H1 (cell line): ENCODE results near the gene LINC01488. TPM values are rescaled to one million over a fixed set of nuclear protein-coding genes. Genes with fewer than 3 reads are reported as not detected.

Source experiments
- CTCF ChIA-PET: fragments of 300-600 bp; sonication (Branson Sonifier 250); formaldehyde crosslinking; loops from one replicate; lab custom pipeline; 2021; ENCODE audit not compliant: partially characterized antibody; lab: Charles Lee
- POLR2A ChIA-PET: fragments of 300-600 bp; sonication (Branson Sonifier 250); formaldehyde crosslinking; loops from one replicate; lab custom pipeline; 2021; ENCODE audit warnings: inconsistent platforms; ENCODE audit not compliant: partially characterized antibody; lab: Charles Lee
- DNase-seq, 2 experiments: peaks; one replicate each; pipeline versions ENCODE4 v3.0.0 to v3.0.0-alpha.2; 2010 to 2022; ENCODE audit warnings: low spot score in 2 of 2, low read depth in 1 of 2, mixed read lengths in 1 of 2
- FAIRE-seq: peaks from 2 replicates; lab custom pipeline; 2011; peaks lifted over from hg19 to GRCh38; lab: Jason Lieb, UNC
- H2AFZ ChIP-seq: 2 replicates; pipeline ENCODE4 v1.8.1; 2012; ENCODE audit warnings: low read length, inconsistent platforms
- H2AK5ac ChIP-seq: 2 replicates; pipeline ENCODE4 v1.6.1; 2013; ENCODE audit warnings: low read depth, low read length
- H2BK120ac ChIP-seq: replicated peaks from 2 replicates; pipeline ENCODE3; 2013; ENCODE audit warnings: low read depth, low read length, inconsistent platforms
- H2BK12ac ChIP-seq: 2 replicates; pipeline ENCODE4 v1.6.1; 2013; ENCODE audit warnings: low read depth, low read length
- H2BK15ac ChIP-seq: 2 replicates; pipeline ENCODE4 v1.6.1; 2013; ENCODE audit warnings: low read length
- H2BK20ac ChIP-seq: 2 replicates; pipeline ENCODE4 v1.6.1; 2013; ENCODE audit warnings: low read length
- H2BK5ac ChIP-seq: 2 replicates; pipeline ENCODE4 v1.6.1; 2013; ENCODE audit warnings: low read depth, low read length
- H3K14ac ChIP-seq: 2 replicates; pipeline ENCODE4 v1.6.1; 2013; ENCODE audit warnings: inconsistent platforms; ENCODE audit not compliant: insufficient read length
- H3K18ac ChIP-seq: 2 replicates; pipeline ENCODE4 v1.6.1; 2013; ENCODE audit warnings: low read length; ENCODE audit errors: extremely low read depth
- H3K23ac ChIP-seq: 2 replicates; pipeline ENCODE4 v1.6.1; 2013; ENCODE audit warnings: inconsistent platforms; ENCODE audit not compliant: insufficient read length
- H3K23me2 ChIP-seq: 2 replicates; pipeline ENCODE4 v1.6.1; 2013; ENCODE audit warnings: low read depth, low read length
- H3K27ac ChIP-seq: 2 replicates; pipeline ENCODE4 v1.6.1; 2011; ENCODE audit warnings: low read depth, low read length, inconsistent platforms
- H3K27me3 ChIP-seq, 4 experiments: replicated peaks in 1 of 4; 1 replicate in 1 of 4; 2 replicates in 3 of 4; pipeline versions ENCODE4 v1.6.1 to v1.8.1; 2011 to 2013; ENCODE audit warnings: low read length in 3 of 4, mild to moderate bottlenecking in 3 of 4, inconsistent platforms in 2 of 4, mixed read lengths in 2 of 4, moderate library complexity in 1 of 4; ENCODE audit not compliant: control insufficient read depth in 3 of 4, insufficient read depth in 3 of 4; ENCODE audit errors: extremely low read depth in 1 of 4
- H3K36me3 ChIP-seq, 4 experiments: 2 replicates each; pipeline versions ENCODE4 v1.6.1 to v1.8.1; 2011 to 2013; ENCODE audit warnings: mild to moderate bottlenecking in 4 of 4, low read length in 3 of 4, moderate library complexity in 2 of 4, control low read depth in 1 of 4, inconsistent platforms in 1 of 4; ENCODE audit not compliant: insufficient read depth in 4 of 4, control insufficient read depth in 2 of 4
- H3K4ac ChIP-seq: replicated peaks from 2 replicates; pipeline ENCODE3; 2013; ENCODE audit warnings: low read length, low read depth, mixed read lengths, inconsistent platforms; ENCODE audit not compliant: insufficient read length
- H3K4me1 ChIP-seq, 4 experiments: replicated peaks in 1 of 4; 1 replicate in 1 of 4; 2 replicates in 3 of 4; pipeline versions ENCODE4 v1.6.1 to v1.8.1; 2011 to 2013; ENCODE audit warnings: low read length in 3 of 4, inconsistent platforms in 2 of 4, mixed read lengths in 1 of 4; ENCODE audit not compliant: insufficient read depth in 4 of 4, control insufficient read depth in 3 of 4
- H3K4me2 ChIP-seq, 2 experiments: 2 replicates each; pipeline versions ENCODE4 v1.6.1 to v1.8.1; 2011 to 2013; ENCODE audit warnings: low read depth in 2 of 2, low read length in 2 of 2, control low read depth in 1 of 2, inconsistent platforms in 1 of 2, mild to moderate bottlenecking in 1 of 2; ENCODE audit not compliant: insufficient read depth in 1 of 2
- H3K4me3 ChIP-seq, 4 experiments: fragments of 200-600, 300-600 bp in 1 of 4; sonication (generic), shearing (Covaris generic), sonication (Bioruptor Twin) in 1 of 4; 2 replicates each; pipeline versions ENCODE4 v1.5.1 to v1.8.1; 2011 to 2016; ENCODE audit warnings: low read length in 4 of 4, low read depth in 3 of 4, control low read depth in 2 of 4, inconsistent platforms in 2 of 4, mild to moderate bottlenecking in 2 of 4, mixed read lengths in 1 of 4, moderate library complexity in 1 of 4; ENCODE audit not compliant: insufficient read depth in 2 of 4; ENCODE audit errors: extremely low read depth in 1 of 4
- H3K56ac ChIP-seq: replicated peaks from 2 replicates; pipeline ENCODE3; 2013; ENCODE audit warnings: low read depth, mild to moderate bottlenecking, mixed read lengths, low read length, inconsistent platforms; ENCODE audit not compliant: insufficient read length
- H3K79me1 ChIP-seq: 2 replicates; pipeline ENCODE4 v1.6.1; 2013; ENCODE audit warnings: low read depth, low read length, control low read depth
- H3K79me2 ChIP-seq, 2 experiments: 2 replicates each; pipeline versions ENCODE4 v1.6.1 to v1.8.1; 2012 to 2013; ENCODE audit warnings: low read length in 2 of 2, mild to moderate bottlenecking in 2 of 2, inconsistent platforms in 1 of 2; ENCODE audit not compliant: insufficient read depth in 2 of 2, control insufficient read depth in 1 of 2
- H3K9ac ChIP-seq, 4 experiments: replicated peaks in 1 of 4; 1 replicate in 1 of 4; 2 replicates in 3 of 4; pipeline versions ENCODE4 v1.6.1 to v1.8.1; 2011 to 2013; ENCODE audit warnings: low read depth in 3 of 4, low read length in 3 of 4, control low read depth in 2 of 4, mild to moderate bottlenecking in 2 of 4, moderate library complexity in 2 of 4, inconsistent platforms in 1 of 4; ENCODE audit errors: extremely low read depth in 1 of 4
- H3K9me3 ChIP-seq, 2 experiments: 2 replicates each; pipeline versions ENCODE4 v1.6.1 to v1.8.1; 2012 to 2013; ENCODE audit warnings: mild to moderate bottlenecking in 2 of 2, moderate library complexity in 2 of 2, control low read depth in 1 of 2, inconsistent platforms in 1 of 2, low read depth in 1 of 2, low read length in 1 of 2, mixed read lengths in 1 of 2; ENCODE audit not compliant: insufficient read depth in 2 of 2
- H4K20me1 ChIP-seq, 2 experiments: replicated peaks in 1 of 2; 2 replicates each; pipeline versions ENCODE3 to v1.8.1; 2011 to 2013; ENCODE audit warnings: inconsistent platforms in 2 of 2, low read length in 2 of 2, mild to moderate bottlenecking in 1 of 2; ENCODE audit not compliant: insufficient read depth in 2 of 2, control insufficient read depth in 1 of 2
- H4K5ac ChIP-seq: 2 replicates; pipeline ENCODE4 v1.6.1; 2013; ENCODE audit warnings: low read length, low read depth, mixed read lengths, inconsistent platforms; ENCODE audit not compliant: insufficient read length
- H4K8ac ChIP-seq: 2 replicates; pipeline ENCODE4 v1.8.0; 2013; ENCODE audit warnings: mild to moderate bottlenecking, moderate library complexity, low read length, inconsistent platforms; ENCODE audit not compliant: insufficient read depth; ENCODE audit errors: extremely low read depth
- H4K91ac ChIP-seq: replicated peaks from 2 replicates; pipeline ENCODE3; 2013; ENCODE audit warnings: low read length, mixed read lengths, inconsistent platforms; ENCODE audit not compliant: insufficient read length
- WGBS, 2 experiments: shearing (Covaris generic) in 1 of 2; methylation state at CpG; one replicate each; pipeline versions ENCODE4 v1.1.6 to v1.1.7; 2013 to 2015; ENCODE audit warnings: low lambda C conversion rate in 2 of 2, mixed read lengths in 2 of 2, inconsistent platforms in 1 of 2, low coverage in 1 of 2, missing lambda C conversion rate in 1 of 2; ENCODE audit not compliant: insufficient replicate concordance in 2 of 2, insufficient coverage in 1 of 2, insufficient read length in 1 of 2; ENCODE audit errors: extremely low coverage in 1 of 2, missing lambda C conversion rate in 1 of 2; 5-methylcytosine and 5-hydroxymethylcytosine counted together
- polyA plus RNA-seq, 7 experiments: library from polyadenylated mRNA; depleted of rRNA in 3 of 7; stranded (reverse) in 5 of 7; unstranded in 2 of 7; fragments of >200 nt in 5 of 7; fragments of 200-250 nt in 2 of 7; gene quantifications; 1 replicate in 5 of 7; 2 replicates in 1 of 7; 4 replicates in 1 of 7; pipeline versions ENCODE4 v1.2.1 to v1.2.3, GENCODE V29; 2011 to 2013; ENCODE audit warnings: missing spikeins in 2 of 7, mixed read lengths in 2 of 7
- total RNA-seq: library from RNA; stranded (reverse); fragmentation: NEBNext Ultra II Directional; extraction: Animal tissue kit (Norgen Biotek cat#: 25700); gene quantifications from 2 replicates; pipeline ENCODE4 v1.2.1, GENCODE V29; 2021

The LINC01488 gene
- total and polyA plus RNA-seq, 2 of the 8 experiments (the other 6 are each of a cell fraction or from before 2014, with no cell fraction given), result not detected

DNA sequence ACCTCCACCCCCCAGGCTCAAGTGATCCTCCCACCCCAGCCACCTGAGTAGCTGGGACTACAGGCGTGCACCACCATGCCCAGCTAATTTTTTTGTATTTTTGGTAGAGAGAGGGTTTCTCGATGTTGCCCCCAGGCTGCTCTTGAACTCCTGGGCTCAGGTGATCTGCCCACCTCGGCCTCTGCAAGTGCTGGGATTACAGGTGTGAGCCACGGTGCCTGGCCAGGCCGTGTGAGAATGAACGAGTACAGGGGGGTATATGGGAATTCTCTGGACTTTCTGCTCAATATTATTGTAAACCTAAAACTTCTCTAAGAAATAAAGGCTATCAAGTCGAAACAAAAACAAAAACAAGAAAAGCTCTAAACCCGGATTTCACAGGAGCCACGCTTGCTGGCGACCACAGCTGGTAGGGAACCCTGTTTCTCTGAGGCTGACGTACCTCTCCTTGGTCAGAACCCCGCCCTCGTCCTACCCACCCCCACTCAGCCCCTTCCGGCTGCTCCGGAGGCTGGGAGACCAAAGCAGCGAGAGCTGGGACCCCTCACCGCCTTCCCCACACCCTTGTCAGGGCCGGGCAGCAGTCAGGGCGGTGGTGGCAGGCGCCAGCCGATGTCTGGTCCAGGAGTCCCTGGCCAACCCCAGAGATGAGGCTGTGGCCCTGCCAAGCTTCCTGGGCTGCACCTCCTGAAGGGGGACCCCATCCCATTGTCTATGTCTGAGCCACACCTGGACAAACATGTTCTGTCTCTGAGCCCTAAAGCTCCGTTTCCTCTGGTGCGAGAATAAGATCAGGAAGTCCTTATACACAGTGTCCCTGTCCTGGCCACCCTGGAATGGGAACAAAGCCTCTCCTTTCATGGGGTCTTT lies 52.1 kb downstream of the LINC01488 start:
- H3K79me1 ChIP-seq, result no peaks in the 10 kb centered on the region
- peak overlapping the region; percentile 18; the same call in 1 of the 2 replicates for H4K8ac ChIP-seq
- H3K27me3 ChIP-seq, result no peaks in the 10 kb centered on the region; a peak in 1 of 7 replicates
- H4K91ac ChIP-seq, result no peak overlapping the region
- H3K18ac ChIP-seq, result no peak overlapping the region; the same call in 1 of the 2 replicates
- no peak for FAIRE-seq
- 0 out of 2 replicates have a peak overlapping the region, but pooled peaks have one; percentile 84 for H2BK12ac ChIP-seq
- no peak overlapping the region for H3K4me2 ChIP-seq
- peak overlapping the region; percentile 72; the same call in 1 of the 2 replicates for H2BK20ac ChIP-seq
- H3K56ac ChIP-seq, result no peak overlapping the region
- H3K9me3 ChIP-seq, result no peaks in the 10 kb centered on the region
- no peak overlapping the region for H3K14ac ChIP-seq
- H2BK15ac ChIP-seq, result peak overlapping the region; percentile 65
- H3K4me3 ChIP-seq, result no peak overlapping the region
- WGBS, 2 experiments, result 82% methylated on average over 17 of the region's 23 CpGs; no CpG with 5 or more reads in 1 of the 2 experiments
- no peak overlapping the region for H3K27ac ChIP-seq
- no peak for DNase-seq
- H3K23me2 ChIP-seq, result no peaks in the 10 kb centered on the region; the same call in 1 of the 2 replicates
- no peak overlapping the region for H2AFZ ChIP-seq
- H3K4ac ChIP-seq, result no peak overlapping the region
- no peak overlapping the region for H3K9ac ChIP-seq
- no peak overlapping the region for H2AK5ac ChIP-seq
- H2BK5ac ChIP-seq, result no peak overlapping the region; the same call in 1 of the 2 replicates
- no peaks in the 10 kb centered on the region for H3K79me2 ChIP-seq
- H3K23ac ChIP-seq, result no peak overlapping the region
- peaks cover 0 to 5% (median under 1%) of the 10 kb centered on the region in 4 experiments; a peak in 1 of 7 replicates for H3K4me1 ChIP-seq
- ChIA-PET CTCF (interaction anchor here (0.6 to 1.7 kb wide), 4 partner anchors 12 to 137 kb away, joined by 3 read pairs; no protein-coding TSS in a partner anchor), POLR2A (interaction anchor here (1.2 to 3.1 kb wide), 4 partner anchors 9 to 105 kb away, joined by 3 to 11 read pairs (median 4); no protein-coding TSS in a partner anchor)
- H4K20me1 ChIP-seq, result no peaks in the 10 kb centered on the region
- H4K5ac ChIP-seq, result no peak overlapping the region
- no peaks in the 10 kb centered on the region for H3K36me3 ChIP-seq
- no peak overlapping the region for H2BK120ac ChIP-seq
